Psoas muscle (tissue), 8 donors: ENCODE data around the gene ARPC5L. TPM values are rescaled to one million over a fixed set of nuclear protein-coding genes. Genes with fewer than 3 reads are reported as not detected.

Source experiments
- ATAC-seq, 4 donors: fragments of 200-7000 bp; cut with Tn5 transposase; one replicate each; pipeline ENCODE4 v1.9.1; 2020; ENCODE audit warnings: moderate library complexity in 3 of 4, mild to moderate bottlenecking in 2 of 4
- DNase-seq, 2 donors: peaks; one replicate each; pipeline ENCODE4 v3.0.0-alpha.2; 2020
- H3K27ac ChIP-seq: fragments of 200-600 bp; one replicate; pipeline ENCODE4 v1.8.0; 2022
- H3K27me3 ChIP-seq, 3 donors: fragments of 200-600 bp in 1 of 3; one replicate each; pipeline versions ENCODE4 v1.6.1 to v1.8.0; 2013 to 2022; ENCODE audit warnings: low read length in 2 of 3, mild to moderate bottlenecking in 2 of 3, moderate library complexity in 1 of 3; ENCODE audit not compliant: insufficient read depth in 3 of 3
- H3K36me3 ChIP-seq, 2 donors: fragments of 200-600 bp in 1 of 2; one replicate each; pipeline versions ENCODE4 v1.6.1 to v1.8.0; 2013 to 2022; ENCODE audit warnings: low read depth in 1 of 2, mild to moderate bottlenecking in 1 of 2, moderate library complexity in 1 of 2; ENCODE audit not compliant: insufficient read depth in 1 of 2
- H3K4me1 ChIP-seq: fragments of 200-600 bp; one replicate; pipeline ENCODE4 v1.8.0; 2022
- H3K4me3 ChIP-seq: fragments of 200-600 bp; one replicate; pipeline ENCODE4 v1.8.0; 2022; ENCODE audit warnings: mild to moderate bottlenecking
- H3K9me3 ChIP-seq: fragments of 200-600 bp; one replicate; pipeline ENCODE4 v1.8.0; 2022
- CTCF ChIP-seq: fragments of 200-600 bp; IDR thresholded peaks from one replicate; pipeline ENCODE4 v1.8.0; 2022; ENCODE audit warnings: antibody characterized with exemption
- WGBS, 3 donors: extraction: QIAGEN DNeasy Blood & Tissue Kit; methylation state at CpG; one replicate each; pipeline versions ENCODE4 v1.1.6 to v1.1.7; 2013; 5-methylcytosine and 5-hydroxymethylcytosine counted together
- intact Hi-C, 2 donors: fragments of 100-400 bp; cut with DNase I; formaldehyde crosslinking; loops; one replicate each; pipeline versions ENCODE4 v1.11.0 to v1.14.2; 2022
- polyA plus RNA-seq, 3 donors: library from polyadenylated mRNA; stranded (reverse); fragments of 200-250 nt; gene quantifications; one replicate each; pipeline ENCODE4 v1.2.3, GENCODE V29; 2013
- total RNA-seq, 4 donors: library from RNA; stranded (reverse); fragmentation: NEBNext Ultra II Directional in 2 of 4; extraction: Animal tissue kit (Norgen Biotek cat#: 25700) in 2 of 4; gene quantifications; one replicate each; pipeline versions ENCODE4 v1.2.1 to v1.2.4, GENCODE V29; 2021 to 2023
- donor health status: healthy with polysubstance abuse.
- donor health status: DM: no; HTN: no; CAD: no; lungs with moderate emphysema.
- donor health status: Bipolar disorder and iron deficiency.
- donor health status: healthy.
- donor health status: DM: yes; HTN: yes; CAD: no.
- donor health status: DM: no; HTN: no; CAD: no.
- donor health status: DM: no; HTN: no; CAD: no.
- donor health status: DM: yes; HTN: yes; CAD: no.

The ARPC5L gene
- total and polyA plus RNA-seq, 7 donors, result 32.3 to 165 (median 48.4) TPM

DNA sequence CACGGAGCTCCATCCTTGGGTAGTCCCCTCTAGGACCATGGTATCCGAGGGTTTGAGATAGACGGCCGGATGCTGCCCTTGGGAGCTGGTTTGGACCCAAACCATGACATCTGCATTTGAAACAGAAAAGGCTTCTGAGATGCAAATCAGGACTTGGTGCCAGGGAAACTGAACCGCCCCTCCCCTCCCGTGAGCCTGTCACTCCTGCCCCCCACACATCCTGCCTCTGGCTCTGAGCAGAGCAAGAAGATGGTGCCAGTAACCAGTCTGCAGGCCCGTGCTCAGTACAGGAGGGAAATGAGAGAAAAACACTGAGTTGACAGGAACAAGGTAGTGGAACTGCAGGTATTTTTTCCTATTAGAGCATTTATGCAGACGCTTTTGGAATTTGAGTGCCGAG is 18.6 kb downstream of the ARPC5L start:
- Histone ChIP-seq H3K36me3 (peaks cover 4 to 91% of the 10 kb centered on the region in 2 donors), H3K27ac (no peak overlapping the region), H3K27me3 (no peaks in the 10 kb centered on the region), H3K4me1 (no peaks in the 10 kb centered on the region), H3K4me3 (no peak overlapping the region), H3K9me3 (no peaks in the 10 kb centered on the region)
- intact Hi-C loops, result no loop called here
- ATAC-seq, result no peak
- no peak for DNase-seq
- TF ChIP-seq CTCF, result no peak
- 63 to 69% (median 68%) methylated on average over 9 of the region's 9 CpGs for WGBS, 3 donors

DNA sequence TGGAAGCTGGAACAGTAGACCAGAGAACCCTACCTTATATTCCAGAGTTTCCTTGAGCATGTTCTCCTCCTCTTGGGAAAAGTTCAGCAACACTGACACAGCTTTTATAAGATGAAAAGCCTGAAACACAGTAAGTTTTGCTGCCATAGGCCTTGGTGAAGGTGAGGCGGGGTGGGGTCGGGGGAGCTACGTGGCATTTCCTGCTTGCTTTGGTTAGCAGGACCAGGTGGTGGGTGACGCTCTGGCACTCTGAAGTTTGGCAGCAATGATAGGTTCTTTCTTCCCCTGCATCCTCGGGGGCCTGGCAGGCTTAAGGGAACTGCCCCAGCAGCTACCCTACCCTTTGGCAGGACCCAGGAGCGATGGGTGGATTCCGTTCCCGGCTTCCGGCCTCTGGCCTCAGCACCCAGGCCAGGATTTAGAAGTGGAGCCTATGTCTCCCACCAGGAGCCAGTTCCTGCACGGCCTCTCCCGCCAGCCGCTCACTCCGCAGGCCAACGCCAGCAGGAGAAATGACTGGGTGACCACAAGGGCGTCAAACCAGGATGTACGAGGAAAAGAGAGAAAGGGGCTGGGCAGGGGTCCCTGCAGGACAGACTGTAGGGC is 19.3 kb downstream of the ARPC5L start:
- WGBS, 3 donors, result 90 to 91% (median 90%) methylated on average over 16 of the region's 16 CpGs
- H3K4me1 ChIP-seq, result no peaks in the 10 kb centered on the region
- no peak for TF ChIP-seq CTCF
- H3K27me3 ChIP-seq, result no peaks in the 10 kb centered on the region
- H3K4me3 ChIP-seq, result no peak overlapping the region
- H3K9me3 ChIP-seq, result no peaks in the 10 kb centered on the region
- DNase-seq, result no peak
- intact Hi-C loops, result no loop called here
- no peak overlapping the region for H3K27ac ChIP-seq
- no peak for ATAC-seq
- H3K36me3 ChIP-seq, result peaks cover 0 to 91% of the 10 kb centered on the region in 2 donors

GRCh38 chr9:124882231-124882630 is 20.3 kb downstream of the ARPC5L start:
- TF ChIP-seq CTCF, result no peak
- H3K4me3 ChIP-seq, result no peak overlapping the region
- 66 to 72% (median 71%) methylated on average over 13 of the region's 13 CpGs for WGBS, 3 donors

GRCh38 chr9:124884376-124884775 is 22.4 kb downstream of the ARPC5L start:
- no peaks in the 10 kb centered on the region for H3K27me3 ChIP-seq
- H3K4me3 ChIP-seq, result no peak overlapping the region
- H3K4me1 ChIP-seq, result no peaks in the 10 kb centered on the region
- DNase-seq (no peak), ATAC-seq (no peak)
- no peak overlapping the region for H3K27ac ChIP-seq
- WGBS, 3 donors, result 68 to 79% (median 79%) methylated on average over 4 of the region's 4 CpGs
- intact Hi-C loops, result no loop called here
- H3K9me3 ChIP-seq, result no peaks in the 10 kb centered on the region
- peaks cover 5 to 91% of the 10 kb centered on the region in 2 donors for H3K36me3 ChIP-seq
- TF ChIP-seq CTCF, result no peak

More at GRCh38 chr9:124882231-124882630, 20.3 kb downstream of the ARPC5L start:
- Histone ChIP-seq H3K36me3 (peaks cover 0 to 91% of the 10 kb centered on the region in 2 donors), H3K4me1 (no peaks in the 10 kb centered on the region), H3K9me3 (no peaks in the 10 kb centered on the region), H3K27ac (no peak overlapping the region), H3K27me3 (no peaks in the 10 kb centered on the region)
- intact Hi-C loops, result no loop called here
- DNase-seq, result no peak
- ATAC-seq, result no peak

DNA sequence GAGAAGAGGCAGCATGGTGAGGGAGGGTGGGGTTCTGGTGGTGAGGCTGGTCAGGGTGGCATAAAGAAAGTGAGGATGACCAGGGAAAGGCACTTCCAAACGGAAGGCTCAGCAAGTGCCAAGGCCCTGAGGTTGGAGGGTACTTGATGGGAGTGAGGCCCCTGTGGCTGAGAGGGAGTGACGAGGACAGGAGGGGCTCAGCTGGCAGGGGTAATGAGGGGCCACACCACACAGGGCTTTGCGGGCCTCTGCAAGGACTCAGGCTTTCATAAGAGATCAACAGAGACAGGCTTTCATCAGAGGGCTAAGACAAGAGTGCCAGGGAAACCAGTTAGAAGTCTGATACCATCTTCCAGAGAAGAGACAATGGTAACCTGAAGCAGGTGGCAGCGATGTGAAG is 23.6 kb downstream of the ARPC5L start:
- H3K9me3 ChIP-seq, result no peaks in the 10 kb centered on the region
- DNase-seq, result no peak
- peaks cover 5 to 91% of the 10 kb centered on the region in 2 donors for H3K36me3 ChIP-seq
- no peaks in the 10 kb centered on the region for H3K27me3 ChIP-seq
- H3K27ac ChIP-seq, result no peak overlapping the region
- no peak overlapping the region for H3K4me3 ChIP-seq
- intact Hi-C loops, result loop anchor here in 1 of 2 donors (5.0 kb wide), 1 partner anchor 37 kb away; no protein-coding TSS in a partner anchor
- ATAC-seq, result no peak
- H3K4me1 ChIP-seq, result no peaks in the 10 kb centered on the region
- 90 to 95% (median 93%) methylated on average over 4 of the region's 4 CpGs for WGBS, 3 donors
- no peak for TF ChIP-seq CTCF
